G401.6 (cell line): ENCODE results near the gene TYROBP.
"Not testable (repeated sequence)": the region's sequence is repeated elsewhere in the genome, so short reads cannot be mapped to it uniquely, and the experiment has no call there.

Experiments used
- FAIRE-seq: peaks from 2 replicates; lab custom pipeline; 2012; peaks lifted over from hg19 to GRCh38; lab: Jason Lieb, UNC

Gene TYROBP

GRCh38 chr19:35931874-35932202, 23.7 kb upstream of the TYROBP start:
- FAIRE-seq: no peak

- FAIRE-seq: peak; percentile 98
These were observed 23.2 kb upstream of the TYROBP start for GRCh38 chr19:35931161-35931873.

GRCh38 chr19:35929876-35930275, 21.8 kb upstream of the TYROBP start:
- FAIRE-seq: no peak

- FAIRE-seq: no peak
These were observed 20.4 kb upstream of the TYROBP start for GRCh38 chr19:35928507-35928906.

- FAIRE-seq: no peak
These were observed 17.4 kb upstream of the TYROBP start for GRCh38 chr19:35925501-35925900.

- no peak for FAIRE-seq
These were observed 12.9 kb upstream of the TYROBP start for GRCh38 chr19:35921012-35921411.

- FAIRE-seq: no peak
These were observed 11.2 kb upstream of the TYROBP start for GRCh38 chr19:35919306-35919705.

GRCh38 chr19:35915443-35915842, 7.3 kb upstream of the TYROBP start:
- no peak for FAIRE-seq

- no peak for FAIRE-seq
These were observed 5.5 kb upstream of the TYROBP start for GRCh38 chr19:35913589-35913988.

GRCh38 chr19:35911790-35912189, 3.7 kb upstream of the TYROBP start:
- FAIRE-seq: no peak

- FAIRE-seq: no peak
These were observed 3.1 kb upstream of the TYROBP start for GRCh38 chr19:35911173-35911572.

GRCh38 chr19:35910355-35910754, 2.3 kb upstream of the TYROBP start:
- FAIRE-seq: not testable (repeated sequence)

GRCh38 chr19:35909684-35910035, 1.6 kb upstream of the TYROBP start:
- FAIRE-seq: no peak

- FAIRE-seq: no peak
These were observed 1.0 kb upstream of the TYROBP start for GRCh38 chr19:35908973-35909683.

- no peak for FAIRE-seq
These were observed 734 bp downstream of the TYROBP start for GRCh38 chr19:35907377-35907745.

GRCh38 chr19:35905178-35905727, 2.8 kb downstream of the TYROBP start:
- no peak for FAIRE-seq

- no peak for FAIRE-seq
These were observed 3.6 kb downstream of the TYROBP start for GRCh38 chr19:35904311-35905068.

GRCh38 chr19:35903550-35904179, 4.4 kb downstream of the TYROBP start:
- no peak for FAIRE-seq

- FAIRE-seq: no peak
These were observed 5.1 kb downstream of the TYROBP start for GRCh38 chr19:35902870-35903475.

GRCh38 chr19:35901854-35902661, 6.0 kb downstream of the TYROBP start, which contains the start of gene HCST:
Gene HCST, plus strand, starts transcription at chr19:35902529. Its CDS starts 65 bp downstream, at chr19:35902594.
- peak; percentile 3 for FAIRE-seq

- FAIRE-seq: peak; percentile 67
These were observed 6.9 kb downstream of the TYROBP start for GRCh38 chr19:35901055-35901644.
